T follicular helper cell (primary cell): ENCODE results near the gene CCDC149.

Experiments
- DNase-seq: peaks from one replicate; pipeline ENCODE4 v3.0.0-alpha.2; 2020; ENCODE audit warnings: low read depth

CCDC149 gene

GRCh38 chr4:24802648-24803047, 110.2 kb downstream of the CCDC149 start:
- no peak for DNase-seq

GRCh38 chr4:24801136-24801855, 111.5 kb downstream of the CCDC149 start:
- no peak for DNase-seq

GRCh38 chr4:24800325-24800895, 112.4 kb downstream of the CCDC149 start:
- no peak for DNase-seq

- DNase-seq: no peak
Measured at GRCh38 chr4:24799544-24800324, 113.1 kb downstream of the CCDC149 start.

GRCh38 chr4:24799196-24799543, 113.7 kb downstream of the CCDC149 start:
- no peak for DNase-seq

- no peak for DNase-seq
Measured at GRCh38 chr4:24798036-24798610, 114.7 kb downstream of the CCDC149 start.

GRCh38 chr4:24796620-24797019, 116.2 kb downstream of the CCDC149 start:
- DNase-seq: no peak

GRCh38 chr4:24795666-24796381, 117.0 kb downstream of the CCDC149 start:
- DNase-seq: no peak

GRCh38 chr4:24794916-24795665, 117.8 kb downstream of the CCDC149 start, which contains the start of gene SOD3:
TSS of gene SOD3 (plus strand) at chr4:24795573. CDS start at chr4:24799522, 3,949 bp downstream.
- DNase-seq: no peak

- DNase-seq: no peak
Measured at GRCh38 chr4:24794480-24794879, 118.4 kb downstream of the CCDC149 start.

- DNase-seq: no peak
Measured at GRCh38 chr4:24794051-24794450, 118.8 kb downstream of the CCDC149 start.

GRCh38 chr4:24793219-24794005, 119.4 kb downstream of the CCDC149 start:
- DNase-seq: no peak

- DNase-seq: no peak
Measured at GRCh38 chr4:24792552-24792951, 120.3 kb downstream of the CCDC149 start.

GRCh38 chr4:24791043-24791442, 121.8 kb downstream of the CCDC149 start:
- DNase-seq: no peak

GRCh38 chr4:24783506-24783905, 129.3 kb downstream of the CCDC149 start:
- no peak for DNase-seq

- DNase-seq: no peak
Measured at GRCh38 chr4:24781999-24782745, 130.7 kb downstream of the CCDC149 start.

- DNase-seq: no peak
Measured at GRCh38 chr4:24780936-24781495, 131.8 kb downstream of the CCDC149 start.

GRCh38 chr4:24778464-24779225, 134.2 kb downstream of the CCDC149 start:
- DNase-seq: no peak
